GM18520 (cell line): ENCODE results near the gene CDKL2.
"Not testable (repeated sequence)": the region's sequence is repeated elsewhere in the genome, so short reads cannot be mapped to it uniquely, and the experiment has no call there.

Experiments used
- ATAC-seq: cut with Tn5 transposase; IDR thresholded peaks from one replicate; pipeline ENCODE4 v1.9.1; 2021; ENCODE audit not compliant: unreplicated experiment

Gene CDKL2

GRCh38 chr4:75630174-75630936, at the start of gene CDKL2:
CDKL2 (minus strand) TSS chr4:75630528; CDS start chr4:75625988, 4,540 bp downstream.
- ATAC-seq, result peak; percentile 98

GRCh38 chr4:75678965-75679364, 48.6 kb upstream of the CDKL2 start:
- ATAC-seq, result no peak

GRCh38 chr4:75678473-75678872, 48.1 kb upstream of the CDKL2 start:
- no peak for ATAC-seq

- no peak for ATAC-seq
Measured at GRCh38 chr4:75675004-75675531, 44.7 kb upstream of the CDKL2 start.

GRCh38 chr4:75673959-75674328, 43.6 kb upstream of the CDKL2 start:
- ATAC-seq, result no peak

- peak; percentile 92 for ATAC-seq
Measured at GRCh38 chr4:75673027-75673958, 43.0 kb upstream of the CDKL2 start, which contains the start of gene G3BP2. G3BP2 (minus strand) TSS chr4:75673411; CDS start chr4:75662025, 11,386 bp downstream.

- no peak for ATAC-seq
Measured at GRCh38 chr4:75672461-75673026, 42.2 kb upstream of the CDKL2 start.

- ATAC-seq, result no peak
Measured at GRCh38 chr4:75671802-75672421, 41.6 kb upstream of the CDKL2 start.

GRCh38 chr4:75668596-75668995, 38.3 kb upstream of the CDKL2 start:
- ATAC-seq, result no peak

GRCh38 chr4:75667636-75668035, 37.3 kb upstream of the CDKL2 start:
- ATAC-seq, result not testable (repeated sequence)

GRCh38 chr4:75666299-75666698, 36.0 kb upstream of the CDKL2 start:
- ATAC-seq, result no peak

- ATAC-seq, result not testable (repeated sequence)
Measured at GRCh38 chr4:75664604-75665003, 34.3 kb upstream of the CDKL2 start.

- ATAC-seq, result no peak
Measured at GRCh38 chr4:75662626-75663025, 32.3 kb upstream of the CDKL2 start.

GRCh38 chr4:75660491-75660890, 30.2 kb upstream of the CDKL2 start:
- ATAC-seq, result no peak

GRCh38 chr4:75659512-75660031, 29.2 kb upstream of the CDKL2 start:
- ATAC-seq, result no peak

GRCh38 chr4:75658876-75659275, 28.5 kb upstream of the CDKL2 start:
- ATAC-seq, result no peak

- no peak for ATAC-seq
Measured at GRCh38 chr4:75655562-75655961, 25.2 kb upstream of the CDKL2 start.

- ATAC-seq, result no peak
Measured at GRCh38 chr4:75654905-75655304, 24.6 kb upstream of the CDKL2 start.

GRCh38 chr4:75653845-75654503, 23.6 kb upstream of the CDKL2 start:
- ATAC-seq, result no peak

- no peak for ATAC-seq
Measured at GRCh38 chr4:75644095-75644494, 13.8 kb upstream of the CDKL2 start.
